ENCODE data around the gene PRRC2B. TPM values are rescaled to one million over a fixed set of nuclear protein-coding genes. Genes with fewer than 3 reads are reported as not detected.

The PRRC2B gene
- total and polyA plus RNA-seq, 2 of the 13 experiments (the other 11 are each of a cell fraction or from before 2014, with no cell fraction given) = 20.8 to 37.4 TPM

GRCh38 chr9:131349881-131350563 lies 43.9 kb upstream of the PRRC2B start (continued):
- peak; percentile 68; the same call in 1 of the 2 replicates for TF ChIP-seq ZFP91 (CRISPR knock-in tag; IDR thresholded peaks at IDR 0.05; ENCODE audit: borderline replicate concordance)
- no peak for TF ChIP-seq CEBPZ (IDR thresholded peaks at IDR 0.05; ENCODE audit: low read length)
- TF ChIP-seq TFAP4 (IDR thresholded peaks at IDR 0.05; ENCODE audit: borderline replicate concordance, low read depth) = peak; percentile 45; the same call in 1 of the 2 replicates
- TF ChIP-seq RFX5 (IDR thresholded peaks at IDR 0.05; ENCODE audit: low read depth, low read length) = no peak
- no peak for TF ChIP-seq RBAK (CRISPR knock-in tag; IDR thresholded peaks at IDR 0.05)
- TF ChIP-seq ATF6 (CRISPR knock-in tag; conservative IDR thresholded peaks at IDR 0.05) = no peak
- no peak for TF ChIP-seq POLR2AphosphoS2 (IDR thresholded peaks at IDR 0.05; ENCODE audit: low read depth, low read length)
- no peak for TF ChIP-seq ZNF720 (CRISPR knock-in tag; IDR thresholded peaks at IDR 0.05)
- TF ChIP-seq ZNF256 (CRISPR knock-in tag; conservative IDR thresholded peaks at IDR 0.05) = 0 out of 2 replicates have a peak, but pooled peaks have one; percentile 37
- TF ChIP-seq ZBTB1 (CRISPR knock-in tag; IDR thresholded peaks at IDR 0.05; ENCODE audit: borderline replicate concordance) = no peak
- TF ChIP-seq NCOA1 (CRISPR knock-in tag; IDR thresholded peaks at IDR 0.05) = no peak
- TF ChIP-seq MAZ (IDR thresholded peaks at IDR 0.05; ENCODE audit: borderline replicate concordance, low read depth, low read length) = no peak
- TF ChIP-seq MAZ (CRISPR knock-in tag; IDR thresholded peaks at IDR 0.05; ENCODE audit: low read depth) = peak; percentile 79
- TF ChIP-seq CAMTA2 (CRISPR knock-in tag; IDR thresholded peaks at IDR 0.05; ENCODE audit: borderline replicate concordance) = no peak
- no peak for TF ChIP-seq ZIK1 (CRISPR knock-in tag; IDR thresholded peaks at IDR 0.05; ENCODE audit: borderline replicate concordance, low read depth)
- peak; percentile 56; the same call in 1 of the 2 replicates for TF ChIP-seq ZNF788 (CRISPR knock-in tag; IDR thresholded peaks at IDR 0.05; ENCODE audit: borderline replicate concordance)
- no peak for TF ChIP-seq PPARG (CRISPR knock-in tag; conservative IDR thresholded peaks at IDR 0.05)
- TF ChIP-seq SIX1 (CRISPR knock-in tag; IDR thresholded peaks at IDR 0.05; ENCODE audit: borderline replicate concordance) = no peak
- no peak for TF ChIP-seq GRHL1 (CRISPR knock-in tag; conservative IDR thresholded peaks at IDR 0.05)
- TF ChIP-seq HDAC1 (CRISPR knock-in tag; IDR thresholded peaks at IDR 0.05) = 0 out of 2 replicates have a peak, but pooled peaks have one; percentile 46
